SKM-1 (cell line): ENCODE results near the gene GPR152.
"Not testable (repeated sequence)": the region's sequence is repeated elsewhere in the genome, so short reads cannot be mapped to it uniquely, and the experiment has no call there.

Experiments
- DNase-seq: peaks from one replicate; lab custom pipeline; 2025; ENCODE audit not compliant: unreplicated experiment; lab: John Stamatoyannopoulos, UW

Gene GPR152

GRCh38 chr11:67489885-67490726 lies 37.6 kb upstream of the GPR152 start:
- no peak for DNase-seq

- DNase-seq: no peak
These were observed 36.8 kb upstream of the GPR152 start for GRCh38 chr11:67489203-67489884.

GRCh38 chr11:67486481-67487195 lies 34.1 kb upstream of the GPR152 start:
- DNase-seq: no peak

DNA sequence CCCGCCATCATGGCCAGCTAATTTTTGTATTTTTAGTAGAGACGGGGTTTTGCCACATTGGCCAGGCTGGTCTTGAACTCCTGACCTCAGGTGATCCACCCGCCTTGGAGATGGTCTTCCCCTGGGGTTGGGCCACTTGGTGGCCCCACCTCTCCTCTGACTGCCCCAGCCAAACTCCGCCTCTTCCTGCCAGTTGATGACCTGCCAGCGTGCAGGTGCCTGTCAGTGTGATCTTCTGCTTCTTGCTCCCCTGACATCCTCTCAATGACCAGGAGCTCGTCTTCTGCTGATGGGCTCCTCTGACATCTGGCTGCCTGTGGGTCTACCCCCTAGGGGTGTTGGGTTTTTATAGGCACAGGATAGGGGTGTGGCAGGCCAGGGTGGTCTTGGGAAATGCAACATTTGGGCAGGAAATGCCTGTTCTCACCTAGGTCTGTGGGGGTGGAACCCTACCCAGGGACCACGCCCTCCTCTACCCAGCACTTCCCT lies 33.4 kb upstream of the GPR152 start:
- not testable (repeated sequence) for DNase-seq

- peak; percentile 14 for DNase-seq
These were observed 32.4 kb upstream of the GPR152 start for GRCh38 chr11:67484847-67485311.

DNA sequence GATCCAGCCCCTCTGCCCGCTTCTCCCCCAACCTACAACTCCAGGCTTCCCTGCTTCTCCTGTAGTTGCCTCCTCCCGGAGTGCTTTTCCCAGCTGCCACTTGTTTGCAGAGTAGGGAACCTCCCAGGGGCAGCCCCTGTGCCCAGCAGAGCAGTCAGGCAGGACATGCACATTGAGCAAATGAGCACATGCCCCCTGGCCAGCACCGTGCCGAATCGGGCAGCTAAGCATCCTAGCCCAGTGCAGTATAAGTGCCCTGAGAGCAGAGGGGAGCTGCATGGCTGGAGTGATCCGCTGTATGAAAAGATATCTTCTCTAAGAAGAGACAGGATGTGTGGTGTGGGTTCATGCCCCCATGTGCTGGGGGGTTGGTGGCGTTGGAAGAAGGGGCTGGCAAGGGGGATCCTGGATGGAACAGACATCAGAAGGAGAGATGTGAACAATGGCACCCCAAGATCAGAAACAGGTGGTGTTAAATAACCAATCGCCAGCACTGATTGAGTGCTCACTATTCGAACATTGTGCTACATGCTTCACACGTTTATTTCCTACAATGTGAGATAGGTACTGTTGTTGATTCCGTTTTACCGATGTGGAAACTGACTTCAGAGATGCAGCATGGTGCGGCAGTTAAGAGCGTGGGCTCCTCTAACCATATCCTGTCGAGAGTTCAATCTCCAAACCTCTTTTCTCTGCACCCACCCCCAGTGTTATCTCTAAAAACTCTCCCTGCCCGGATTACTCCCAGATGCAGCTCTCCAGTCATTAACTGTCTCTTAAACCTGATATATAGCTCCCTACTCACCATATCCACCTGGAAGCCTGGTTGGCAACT lies 31.5 kb upstream of the GPR152 start:
- DNase-seq: no peak

GRCh38 chr11:67482827-67483798 lies 30.6 kb upstream of the GPR152 start, which contains the start of gene AIP:
TSS of gene AIP (plus strand) at chr11:67483026. CDS start at chr11:67483159, 133 bp downstream.
- peak; percentile 94 for DNase-seq

GRCh38 chr11:67482275-67482826 lies 29.8 kb upstream of the GPR152 start:
- peak; percentile 64 for DNase-seq

DNA sequence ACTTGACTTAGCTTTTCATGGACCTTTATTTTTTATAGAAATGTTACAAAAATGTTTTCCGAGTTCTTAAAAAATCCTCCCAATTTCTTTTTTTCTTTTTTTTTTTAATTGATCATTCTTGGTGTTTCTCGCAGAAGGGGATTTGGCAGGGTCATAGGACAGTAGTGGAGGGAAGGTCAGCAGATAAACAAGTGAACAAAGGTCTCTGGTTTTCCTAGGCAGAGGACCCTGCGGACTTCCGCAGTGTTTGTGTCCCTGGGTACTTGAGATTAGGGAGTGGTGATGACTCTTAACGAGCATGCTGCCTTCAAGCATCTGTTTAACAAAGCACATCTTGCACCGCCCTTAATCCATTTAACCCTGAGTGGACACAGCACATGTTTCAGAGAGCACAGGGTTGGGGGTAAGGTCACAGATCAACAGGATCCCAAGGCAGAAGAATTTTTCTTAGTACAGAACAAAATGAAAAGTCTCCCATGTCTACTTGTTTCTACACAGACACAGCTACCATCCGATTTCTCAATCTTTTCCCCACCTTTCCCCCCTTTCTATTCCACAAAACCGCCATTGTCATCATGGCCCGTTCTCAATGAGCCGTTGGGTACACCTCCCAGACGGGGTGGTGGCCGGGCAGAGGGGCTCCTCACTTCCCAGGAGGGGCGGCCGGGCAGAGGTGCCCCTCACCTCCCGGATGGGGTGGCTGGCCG lies 25.0 kb upstream of the GPR152 start:
- DNase-seq: not testable (repeated sequence)

DNA sequence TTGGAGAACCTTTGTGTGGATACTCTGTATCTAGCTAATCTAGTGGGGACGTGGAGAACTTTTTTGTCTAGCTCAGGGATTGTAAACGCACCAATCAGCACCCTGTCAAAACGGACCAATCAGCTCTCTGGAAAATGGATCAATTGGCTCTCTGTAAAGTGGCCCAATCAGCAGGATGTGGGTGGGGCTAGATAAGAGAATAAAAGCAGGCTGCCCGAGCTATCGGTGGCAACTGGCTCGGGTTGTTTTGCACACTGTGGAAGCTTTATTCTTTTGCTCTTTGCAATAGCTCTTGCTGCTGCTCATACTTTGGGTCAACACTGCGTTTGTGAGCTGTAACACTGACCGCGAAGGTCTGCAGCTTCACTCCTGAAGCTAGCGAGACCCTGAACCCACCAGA lies 24.2 kb upstream of the GPR152 start:
- DNase-seq: not testable (repeated sequence)

GRCh38 chr11:67472882-67473281 lies 20.4 kb upstream of the GPR152 start:
- no peak for DNase-seq

DNA sequence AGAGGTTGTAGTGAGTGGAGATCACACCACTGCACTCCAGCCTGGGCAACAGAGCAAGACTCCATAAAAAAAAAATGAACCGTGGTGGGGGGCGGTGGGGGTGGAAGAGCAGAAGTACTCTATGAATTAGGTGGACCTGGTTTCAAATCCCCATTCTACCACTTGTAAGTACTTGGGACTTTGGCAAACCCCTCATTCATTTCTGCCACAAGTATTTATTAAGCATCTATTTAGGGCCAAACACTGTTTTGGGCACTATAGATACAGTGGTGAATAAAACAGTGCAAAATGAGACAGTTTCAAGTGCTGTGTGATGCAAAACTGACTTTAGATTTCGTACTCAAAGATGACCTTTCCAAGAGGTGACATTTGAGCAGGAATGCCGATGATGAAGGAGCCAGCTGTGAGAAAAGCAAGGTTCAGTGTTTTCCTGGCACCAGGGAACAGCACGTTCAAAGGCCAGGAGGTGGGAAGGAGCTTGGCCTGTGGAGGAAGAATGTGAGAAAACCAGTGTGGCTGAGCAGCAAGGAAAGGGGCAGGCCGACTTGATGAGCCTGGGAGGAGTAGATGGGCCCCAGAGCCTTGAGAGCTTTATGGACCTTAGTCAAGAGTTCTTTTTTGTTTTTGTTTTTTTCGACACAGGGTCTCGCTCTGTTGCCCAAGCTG lies 17.9 kb upstream of the GPR152 start:
- DNase-seq: no peak

DNA sequence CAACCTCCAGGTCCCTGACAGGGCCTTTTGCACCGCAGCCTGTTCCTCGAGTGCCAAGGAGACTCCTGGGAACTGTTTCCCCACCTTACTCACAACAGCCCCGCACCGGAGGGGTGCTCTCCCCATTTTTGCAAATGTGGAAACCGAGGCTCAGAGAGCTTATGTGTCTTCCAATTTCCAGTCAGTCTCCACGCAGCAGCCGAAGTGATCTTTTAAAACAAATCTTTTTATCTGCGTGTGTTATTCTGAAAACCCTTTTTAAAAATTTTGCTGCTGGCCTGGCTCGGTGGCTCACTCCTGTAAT lies 16.9 kb upstream of the GPR152 start:
- no peak for DNase-seq

GRCh38 chr11:67468759-67469507 lies 16.4 kb upstream of the GPR152 start, which contains the start of gene TMEM134:
TSS of gene TMEM134 (minus strand) at chr11:67469251. CDS start at chr11:67469192, 59 bp downstream.
- DNase-seq: peak; percentile 67

DNA sequence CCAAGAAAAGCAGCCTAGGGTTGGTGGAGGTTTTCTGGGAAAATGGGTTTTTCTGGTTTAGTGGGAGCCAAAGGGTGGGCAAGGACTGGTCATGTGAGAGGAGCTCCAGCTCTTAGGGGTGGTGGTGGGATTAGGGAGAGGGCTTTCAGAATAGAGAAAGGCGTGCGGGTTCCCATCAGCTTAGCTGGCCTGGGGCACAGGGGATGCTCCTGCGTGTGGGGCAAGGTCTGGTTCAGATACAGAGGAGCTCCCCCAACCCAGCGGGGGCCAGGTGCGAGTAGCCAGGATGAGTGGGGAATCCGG lies 15.9 kb upstream of the GPR152 start:
- DNase-seq: no peak

- DNase-seq: no peak
These were observed 15.5 kb upstream of the GPR152 start for GRCh38 chr11:67468056-67468455.
